Fibroblast of lung (primary cell): ENCODE results near the gene ANKRD16. TPM values are rescaled to one million over a fixed set of nuclear protein-coding genes. Genes with fewer than 3 reads are reported as not detected.
"Not testable (repeated sequence)": the region's sequence is repeated elsewhere in the genome, so short reads cannot be mapped to it uniquely, and the experiment has no call there.

ENCODE experiments used
- DNase-seq, 2 donors: peaks; one replicate each; pipeline versions ENCODE4 v3.0.0 to v3.0.0-alpha.2; 2010; ENCODE audit warnings: low read depth in 2 of 2
- H2AFZ ChIP-seq: 2 replicates; pipeline ENCODE4 v1.5.1; 2012; ENCODE audit warnings: low read length, control low read depth, inconsistent platforms
- H3K27ac ChIP-seq: 2 replicates; pipeline ENCODE4 v1.5.1; 2011; ENCODE audit warnings: low read length, control low read depth; ENCODE audit not compliant: insufficient read depth
- H3K27me3 ChIP-seq: 2 replicates; pipeline ENCODE4 v1.5.1; 2011; ENCODE audit warnings: mild to moderate bottlenecking, low read length; ENCODE audit not compliant: control insufficient read depth, insufficient read depth
- H3K36me3 ChIP-seq: 2 replicates; pipeline ENCODE4 v1.5.1; 2011; ENCODE audit warnings: low read length; ENCODE audit not compliant: control insufficient read depth, insufficient read depth
- H3K4me1 ChIP-seq: 2 replicates; pipeline ENCODE4 v1.5.1; 2011; ENCODE audit warnings: low read length; ENCODE audit not compliant: control insufficient read depth, insufficient read depth; ENCODE audit errors: extremely low read depth
- H3K4me2 ChIP-seq: 2 replicates; pipeline ENCODE4 v1.5.1; 2011; ENCODE audit warnings: low read length, control low read depth; ENCODE audit not compliant: insufficient read depth; ENCODE audit errors: extremely low read depth
- H3K4me3 ChIP-seq, 4 experiments: fragments of 200-600 bp in 1 of 4; sonication (generic) in 1 of 4; replicated peaks in 1 of 4; 2 replicates each; pipeline ENCODE4 v1.5.1; 2011 to 2016; ENCODE audit warnings: low read length in 4 of 4, low read depth in 3 of 4, mild to moderate bottlenecking in 3 of 4, control low read depth in 2 of 4, inconsistent platforms in 1 of 4, mixed read lengths in 1 of 4; ENCODE audit not compliant: insufficient read depth in 1 of 4; ENCODE audit errors: control extremely low read depth in 1 of 4
- H3K79me2 ChIP-seq: 2 replicates; pipeline ENCODE4 v1.5.1; 2012; ENCODE audit warnings: mild to moderate bottlenecking, low read length, inconsistent platforms; ENCODE audit not compliant: control insufficient read depth, insufficient read depth
- H3K9ac ChIP-seq: 2 replicates; pipeline ENCODE4 v1.5.1; 2011; ENCODE audit warnings: mild to moderate bottlenecking, low read length, control low read depth; ENCODE audit not compliant: insufficient read depth
- H3K9me3 ChIP-seq: 2 replicates; pipeline ENCODE4 v1.5.1; 2012; ENCODE audit warnings: low read depth, low read length; ENCODE audit not compliant: control insufficient read depth, insufficient read depth
- H4K20me1 ChIP-seq: 2 replicates; pipeline ENCODE4 v1.5.1; 2011; ENCODE audit warnings: low read length; ENCODE audit not compliant: control insufficient read depth, insufficient read depth; ENCODE audit errors: extremely low read depth
- EZH2 ChIP-seq: IDR thresholded peaks from 2 replicates; pipeline ENCODE4 v1.5.1; 2012; ENCODE audit warnings: low read length, control low read depth, mild to moderate bottlenecking; ENCODE audit errors: missing control alignments
- polyA plus RNA-seq, 2 donors: library from polyadenylated mRNA; depleted of rRNA in 1 of 2; stranded (reverse) in 1 of 2; unstranded in 1 of 2; fragments of >200 nt; gene quantifications; 2 replicates each; pipeline ENCODE4 v1.2.1, GENCODE V29; 2011 to 2012; ENCODE audit warnings: missing spikeins in 1 of 2
- total RNA-seq: library from RNA; depleted of rRNA; stranded (reverse); fragments of >200 nt; gene quantifications from 2 replicates; pipeline ENCODE4 v1.2.1, GENCODE V29; 2014
- TF ChIP-seq, protein P1 (sequence below), 2 donors: IDR thresholded peaks in 1 of 2; conservative IDR thresholded peaks in 1 of 2; 1 replicate in 1 of 2; 2 replicates in 1 of 2; pipeline ENCODE4 v1.5.1; 2011 to 2012; ENCODE audit warnings: low read length in 2 of 2, control low read depth in 1 of 2, inconsistent platforms in 1 of 2, low read depth in 1 of 2, mild to moderate bottlenecking in 1 of 2

Gene ANKRD16
- total and polyA plus RNA-seq, 2 donors (not counting 1 experiment from before 2014, with no cell fraction given), result 4.0 to 9.9 TPM

GRCh38 chr10:5913736-5914135, 24.0 kb upstream of the ANKRD16 start:
- Histone ChIP-seq H3K4me1 (no peaks in the 10 kb centered on the region), H3K9me3 (no peaks in the 10 kb centered on the region), H3K4me3 (no peak overlapping the region), H3K27me3 (no peaks in the 10 kb centered on the region), H3K9ac (no peak overlapping the region), H2AFZ (no peak overlapping the region), H3K79me2 (no peaks in the 10 kb centered on the region), H3K4me2 (no peak overlapping the region), H3K27ac (no peak overlapping the region), H3K36me3 (peaks cover 35% of the 10 kb centered on the region), H4K20me1 (no peaks in the 10 kb centered on the region)
- DNase-seq, result no peak
- no peak for TF ChIP-seq EZH2
- TF ChIP-seq, protein P1, sequence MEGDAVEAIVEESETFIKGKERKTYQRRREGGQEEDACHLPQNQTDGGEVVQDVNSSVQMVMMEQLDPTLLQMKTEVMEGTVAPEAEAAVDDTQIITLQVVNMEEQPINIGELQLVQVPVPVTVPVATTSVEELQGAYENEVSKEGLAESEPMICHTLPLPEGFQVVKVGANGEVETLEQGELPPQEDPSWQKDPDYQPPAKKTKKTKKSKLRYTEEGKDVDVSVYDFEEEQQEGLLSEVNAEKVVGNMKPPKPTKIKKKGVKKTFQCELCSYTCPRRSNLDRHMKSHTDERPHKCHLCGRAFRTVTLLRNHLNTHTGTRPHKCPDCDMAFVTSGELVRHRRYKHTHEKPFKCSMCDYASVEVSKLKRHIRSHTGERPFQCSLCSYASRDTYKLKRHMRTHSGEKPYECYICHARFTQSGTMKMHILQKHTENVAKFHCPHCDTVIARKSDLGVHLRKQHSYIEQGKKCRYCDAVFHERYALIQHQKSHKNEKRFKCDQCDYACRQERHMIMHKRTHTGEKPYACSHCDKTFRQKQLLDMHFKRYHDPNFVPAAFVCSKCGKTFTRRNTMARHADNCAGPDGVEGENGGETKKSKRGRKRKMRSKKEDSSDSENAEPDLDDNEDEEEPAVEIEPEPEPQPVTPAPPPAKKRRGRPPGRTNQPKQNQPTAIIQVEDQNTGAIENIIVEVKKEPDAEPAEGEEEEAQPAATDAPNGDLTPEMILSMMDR (conservative IDR thresholded peaks at IDR 0.05 in 1 of 2, IDR thresholded peaks at IDR 0.05 in 1 of 2; ENCODE audit: low read depth in 1 of 2, low read length in 2 of 2), result no peak

- H3K4me2 ChIP-seq, result no peak overlapping the region
- no peak for TF ChIP-seq EZH2
- TF ChIP-seq, protein P1 (conservative IDR thresholded peaks at IDR 0.05 in 1 of 2, IDR thresholded peaks at IDR 0.05 in 1 of 2; ENCODE audit: low read depth in 1 of 2, low read length in 2 of 2), result no peak
- no peak overlapping the region for H2AFZ ChIP-seq
- DNase-seq, result no peak
- H3K79me2 ChIP-seq, result no peaks in the 10 kb centered on the region
- H3K9ac ChIP-seq, result no peak overlapping the region
- H3K36me3 ChIP-seq, result peaks cover 30% of the 10 kb centered on the region
- H3K9me3 ChIP-seq, result no peaks in the 10 kb centered on the region
- no peak overlapping the region for H3K27ac ChIP-seq
- H3K4me1 ChIP-seq, result no peaks in the 10 kb centered on the region
- no peaks in the 10 kb centered on the region for H3K27me3 ChIP-seq
- no peaks in the 10 kb centered on the region for H4K20me1 ChIP-seq
- no peak overlapping the region for H3K4me3 ChIP-seq
These were observed 22.0 kb upstream of the ANKRD16 start for GRCh38 chr10:5911670-5912069.

GRCh38 chr10:5910323-5911100, 20.8 kb upstream of the ANKRD16 start:
- Histone ChIP-seq H3K36me3 (peaks cover 32% of the 10 kb centered on the region), H2AFZ (no peak overlapping the region), H3K27ac (no peak overlapping the region), H3K9ac (no peak overlapping the region), H3K4me2 (no peak overlapping the region), H4K20me1 (no peaks in the 10 kb centered on the region), H3K27me3 (no peaks in the 10 kb centered on the region), H3K79me2 (peaks cover 3% of the 10 kb centered on the region), H3K4me1 (no peaks in the 10 kb centered on the region), H3K4me3 (no peak overlapping the region), H3K9me3 (no peaks in the 10 kb centered on the region)
- no peak for DNase-seq
- TF ChIP-seq EZH2, result no peak

GRCh38 chr10:5908676-5909075, 19.0 kb upstream of the ANKRD16 start:
- H3K36me3 ChIP-seq, result peaks cover 16% of the 10 kb centered on the region
- H3K27ac ChIP-seq, H4K20me1 ChIP-seq, H3K9ac ChIP-seq, H3K4me1 ChIP-seq, H3K4me3 ChIP-seq, H2AFZ ChIP-seq, DNase-seq, H3K4me2 ChIP-seq, H3K27me3 ChIP-seq, H3K9me3 ChIP-seq, H3K79me2 ChIP-seq: not testable (repeated sequence)
